Measurements from ENCODE around the gene CD101. TPM values are rescaled to one million over a fixed set of nuclear protein-coding genes. Genes with fewer than 3 reads are reported as not detected.

The CD101 gene
- total RNA-seq, 1 donor from 2014 or later: 3.2 TPM

- no peak overlapping the region for H3K27ac Mint-ChIP-seq (ENCODE audit: unreplicated experiment)
- peaks cover 2% of the 10 kb centered on the region for H3K27me3 Mint-ChIP-seq (ENCODE audit: unreplicated experiment)
Observed at GRCh38 chr1:117070124-117070523, 68.6 kb downstream of the CD101 start.

GRCh38 chr1:117076648-117077047, 75.1 kb downstream of the CD101 start:
- no peaks in the 10 kb centered on the region for H3K4me1 Mint-ChIP-seq (ENCODE audit: low read depth, unreplicated experiment)
- H3K27ac Mint-ChIP-seq (ENCODE audit: unreplicated experiment): no peak overlapping the region
- no peaks in the 10 kb centered on the region for H3K36me3 Mint-ChIP-seq (ENCODE audit: unreplicated experiment)
- no peak for DNase-seq
- H3K27me3 Mint-ChIP-seq (ENCODE audit: unreplicated experiment): no peaks in the 10 kb centered on the region
- peaks cover 2% of the 10 kb centered on the region for H3K9me3 Mint-ChIP-seq (ENCODE audit: unreplicated experiment)
- no peak overlapping the region for H3K4me3 Mint-ChIP-seq (ENCODE audit: unreplicated experiment)
- no peak for TF ChIP-seq CTCF (IDR thresholded peaks at IDR 0.05; ENCODE audit: partially characterized antibody, unreplicated experiment)

More at GRCh38 chr1:117070124-117070523, 68.6 kb downstream of the CD101 start:
- Mint-ChIP-seq H3K9me3 (ENCODE audit: unreplicated experiment) (no peaks in the 10 kb centered on the region), H3K4me3 (ENCODE audit: unreplicated experiment) (no peak overlapping the region), H3K36me3 (ENCODE audit: unreplicated experiment) (no peaks in the 10 kb centered on the region), H3K4me1 (ENCODE audit: low read depth, unreplicated experiment) (peaks cover 11% of the 10 kb centered on the region)
- no peak for DNase-seq
- no peak for TF ChIP-seq CTCF (IDR thresholded peaks at IDR 0.05; ENCODE audit: partially characterized antibody, unreplicated experiment)

- no peak for DNase-seq
- peaks cover 2% of the 10 kb centered on the region for H3K9me3 Mint-ChIP-seq (ENCODE audit: unreplicated experiment)
- H3K27me3 Mint-ChIP-seq (ENCODE audit: unreplicated experiment): no peaks in the 10 kb centered on the region
- no peaks in the 10 kb centered on the region for H3K4me1 Mint-ChIP-seq (ENCODE audit: low read depth, unreplicated experiment)
- H3K27ac Mint-ChIP-seq (ENCODE audit: unreplicated experiment): no peak overlapping the region
- no peaks in the 10 kb centered on the region for H3K36me3 Mint-ChIP-seq (ENCODE audit: unreplicated experiment)
- TF ChIP-seq CTCF (IDR thresholded peaks at IDR 0.05; ENCODE audit: partially characterized antibody, unreplicated experiment): no peak
- no peak overlapping the region for H3K4me3 Mint-ChIP-seq (ENCODE audit: unreplicated experiment)
Observed at GRCh38 chr1:117077267-117077666, 75.7 kb downstream of the CD101 start.

- peaks cover 3% of the 10 kb centered on the region for H3K4me1 Mint-ChIP-seq (ENCODE audit: low read depth, unreplicated experiment)
- no peak overlapping the region for H3K27ac Mint-ChIP-seq (ENCODE audit: unreplicated experiment)
- peaks cover 2% of the 10 kb centered on the region for H3K9me3 Mint-ChIP-seq (ENCODE audit: unreplicated experiment)
- no peaks in the 10 kb centered on the region for H3K27me3 Mint-ChIP-seq (ENCODE audit: unreplicated experiment)
- no peak for DNase-seq
- no peak for TF ChIP-seq CTCF (IDR thresholded peaks at IDR 0.05; ENCODE audit: partially characterized antibody, unreplicated experiment)
- H3K4me3 Mint-ChIP-seq (ENCODE audit: unreplicated experiment): no peak overlapping the region
- no peaks in the 10 kb centered on the region for H3K36me3 Mint-ChIP-seq (ENCODE audit: unreplicated experiment)
Observed at GRCh38 chr1:117079737-117080136, 78.2 kb downstream of the CD101 start.

GRCh38 chr1:117084231-117084630, 82.7 kb downstream of the CD101 start:
- no peak overlapping the region for H3K4me3 Mint-ChIP-seq (ENCODE audit: unreplicated experiment)
- H3K9me3 Mint-ChIP-seq (ENCODE audit: unreplicated experiment): no peaks in the 10 kb centered on the region
- H3K27ac Mint-ChIP-seq (ENCODE audit: unreplicated experiment): peak overlapping the region; percentile 91
- no peaks in the 10 kb centered on the region for H3K27me3 Mint-ChIP-seq (ENCODE audit: unreplicated experiment)
- TF ChIP-seq CTCF (IDR thresholded peaks at IDR 0.05; ENCODE audit: partially characterized antibody, unreplicated experiment): no peak
- peaks cover 3% of the 10 kb centered on the region for H3K4me1 Mint-ChIP-seq (ENCODE audit: low read depth, unreplicated experiment)
- DNase-seq: no peak
- H3K36me3 Mint-ChIP-seq (ENCODE audit: unreplicated experiment): no peaks in the 10 kb centered on the region

Other genes starting within 250 kb of the CD101 start
- gene CD2, start 247.3 kb upstream of the CD101 start, total RNA-seq (ENCODE audit: unreplicated experiment): not detected
- gene PTGFRN, start 91.8 kb upstream of the CD101 start, total RNA-seq (ENCODE audit: unreplicated experiment): 61.2 TPM
- gene TTF2, start 58.6 kb downstream of the CD101 start, total RNA-seq (ENCODE audit: unreplicated experiment): 19.3 TPM
- 6.7 TPM for gene TRIM45, start 120.0 kb downstream of the CD101 start, total RNA-seq (ENCODE audit: unreplicated experiment)
- gene VTCN1, start 209.2 kb downstream of the CD101 start, total RNA-seq (ENCODE audit: unreplicated experiment): not detected

Data from glutamatergic neuron (in vitro differentiated cells).